HG02943 (cell line): ENCODE data around the gene PPP1R11.

Experiments
- ATAC-seq: cut with Tn5 transposase; IDR thresholded peaks from one replicate; pipeline ENCODE4 v1.9.1; 2021; ENCODE audit warnings: mild to moderate bottlenecking, low read depth, moderate library complexity; ENCODE audit not compliant: unreplicated experiment

The PPP1R11 gene

GRCh38 chr6:30061092-30061857 is 5.7 kb upstream of the PPP1R11 start, which contains the start of gene POLR1H:
TSS of gene POLR1H (plus strand) at chr6:30061265. CDS start at chr6:30061525, 260 bp downstream.
- ATAC-seq = peak; percentile 79

- no peak for ATAC-seq
These were observed 5.0 kb upstream of the PPP1R11 start for GRCh38 chr6:30061858-30062458.

- ATAC-seq = no peak
These were observed 4.4 kb upstream of the PPP1R11 start for GRCh38 chr6:30062471-30063178.

GRCh38 chr6:30063315-30063714 is 3.7 kb upstream of the PPP1R11 start:
- ATAC-seq = no peak

GRCh38 chr6:30066082-30066481 is 916 bp upstream of the PPP1R11 start:
- no peak for ATAC-seq

- no peak for ATAC-seq
These were observed 602 bp downstream of the PPP1R11 start for GRCh38 chr6:30067460-30068139.

- ATAC-seq = no peak
These were observed 4.3 kb downstream of the PPP1R11 start for GRCh38 chr6:30071081-30071818.

- ATAC-seq = no peak
These were observed 4.9 kb downstream of the PPP1R11 start for GRCh38 chr6:30071858-30072257.

- no peak for ATAC-seq
These were observed 6.7 kb downstream of the PPP1R11 start for GRCh38 chr6:30073489-30074235.

GRCh38 chr6:30074331-30075093 is 7.5 kb downstream of the PPP1R11 start:
- no peak for ATAC-seq

- ATAC-seq = no peak
These were observed 8.2 kb downstream of the PPP1R11 start, which contains the start of gene RNF39 for GRCh38 chr6:30075094-30075789. TSS of gene RNF39 (minus strand) at chr6:30075769. CDS start at chr6:30075585, 184 bp downstream.

- no peak for ATAC-seq
These were observed 9.1 kb downstream of the PPP1R11 start for GRCh38 chr6:30075790-30076732.

- ATAC-seq = no peak
These were observed 10.2 kb downstream of the PPP1R11 start for GRCh38 chr6:30077218-30077617.

- no peak for ATAC-seq
These were observed 20.9 kb downstream of the PPP1R11 start for GRCh38 chr6:30087876-30088275.

GRCh38 chr6:30091577-30092381 is 24.8 kb downstream of the PPP1R11 start:
- no peak for ATAC-seq

GRCh38 chr6:30092852-30093543 is 26.0 kb downstream of the PPP1R11 start:
- no peak for ATAC-seq
